Prostate gland (tissue), 2 donors: Measurements from ENCODE around the gene SELENOM. TPM values are rescaled to one million over a fixed set of nuclear protein-coding genes. Genes with fewer than 3 reads are reported as not detected.
"Not testable (repeated sequence)": the region's sequence is repeated elsewhere in the genome, so short reads cannot be mapped to it uniquely, and the experiment has no call there.

Experiments used
- DNase-seq: peaks from one replicate; pipeline ENCODE4 v3.0.0-alpha.2; 2019; ENCODE audit warnings: low spot score
- H3K27ac ChIP-seq, 2 donors: fragments of 200-600 bp; sonication (generic); 2 replicates each; pipeline ENCODE4 v1.5.1; 2017 to 2019
- H3K27me3 ChIP-seq: fragments of 200-600 bp; sonication (generic); replicated peaks from 2 replicates; pipeline ENCODE4 v1.5.1; 2019; ENCODE audit not compliant: insufficient read depth
- H3K36me3 ChIP-seq, 2 donors: fragments of 200-600 bp; sonication (generic); 1 replicate in 1 of 2; 2 replicates in 1 of 2; pipeline versions ENCODE4 v1.5.1 to v1.8.1; 2017 to 2019
- H3K4me1 ChIP-seq: fragments of 200-600 bp; sonication (generic); replicated peaks from 2 replicates; pipeline ENCODE4 v1.5.1; 2019
- H3K4me3 ChIP-seq, 2 donors: fragments of 200-600 bp; sonication (generic); 2 replicates each; pipeline ENCODE4 v1.5.1; 2017 to 2019
- H3K9me3 ChIP-seq: fragments of 200-600 bp; sonication (generic); 2 replicates; pipeline ENCODE4 v1.5.1; 2017
- CTCF ChIP-seq, 4 experiments: fragments of 200-600 bp in 2 of 4; fragments of 450-650 bp in 2 of 4; sonication (generic) in 2 of 4; IDR thresholded peaks; 1 replicate in 3 of 4; 2 replicates in 1 of 4; pipeline ENCODE4 v1.5.1; 2016 to 2019; ENCODE audit warnings: antibody characterized with exemption in 4 of 4, mild to moderate bottlenecking in 2 of 4, moderate library complexity in 2 of 4
- POLR2A ChIP-seq: fragments of 450-650 bp; IDR thresholded peaks from one replicate; pipeline ENCODE4 v1.6.1; 2016; ENCODE audit warnings: antibody characterized with exemption, mild to moderate bottlenecking
- POLR2AphosphoS5 ChIP-seq: sonication (generic); formaldehyde crosslinking; IDR thresholded peaks from one replicate; pipeline ENCODE4 v1.6.1; 2017; ENCODE audit warnings: antibody characterized with exemption
- WGBS: methylation state at CpG from one replicate; pipeline ENCODE4 v1.1.5; 2018; 5-methylcytosine and 5-hydroxymethylcytosine counted together
- intact Hi-C: fragments of 100-400 bp; cut with DNase I; formaldehyde crosslinking; loops from one replicate; pipeline ENCODE4 v1.14.2; 2022
- total RNA-seq, 2 donors: library from RNA; depleted of rRNA; stranded (reverse); fragments of >200 nt; gene quantifications; one replicate each; pipeline ENCODE4 v1.1.0, GENCODE V29; 2016

The SELENOM gene
- total RNA-seq, 2 donors from 2014 or later = 382 to 434 TPM

GRCh38 chr22:31075961-31076360, 31.4 kb downstream of the SELENOM start:
- Histone ChIP-seq H3K27ac (peak overlapping the region in 1 of 2 donors; percentile 53), H3K9me3 (no peaks in the 10 kb centered on the region), H3K4me1 (no peaks in the 10 kb centered on the region), H3K27me3 (no peaks in the 10 kb centered on the region), H3K36me3 (no peaks in the 10 kb centered on the region), H3K4me3 (no peak overlapping the region)
- intact Hi-C loops = no loop called here
- TF ChIP-seq POLR2A (no peak), POLR2AphosphoS5 (peak; percentile 19), CTCF (IDR thresholded peaks at IDR 0.05) (no peak)
- no peak for DNase-seq
- 44% methylated on average over 14 of the region's 15 CpGs for WGBS

GRCh38 chr22:31073545-31074145, 33.7 kb downstream of the SELENOM start:
- H3K36me3 ChIP-seq, DNase-seq, H3K27ac ChIP-seq, H3K9me3 ChIP-seq, H3K4me3 ChIP-seq, H3K27me3 ChIP-seq, intact Hi-C loops, H3K4me1 ChIP-seq: not testable (repeated sequence)
- 94% methylated on average over 4 of the region's 5 CpGs for WGBS

- 76% methylated on average over 9 of the region's 9 CpGs for WGBS
- intact Hi-C loops, H3K27me3 ChIP-seq, H3K36me3 ChIP-seq, DNase-seq, H3K9me3 ChIP-seq, H3K4me3 ChIP-seq, H3K4me1 ChIP-seq, H3K27ac ChIP-seq: not testable (repeated sequence)
Measured at GRCh38 chr22:31073125-31073524, 34.2 kb downstream of the SELENOM start.

GRCh38 chr22:31069691-31070314, 37.6 kb downstream of the SELENOM start:
- H3K9me3 ChIP-seq, H3K27ac ChIP-seq, H3K36me3 ChIP-seq, intact Hi-C loops, H3K27me3 ChIP-seq, H3K4me3 ChIP-seq, DNase-seq, H3K4me1 ChIP-seq: not testable (repeated sequence)
- WGBS = 95% methylated on average over 6 of the region's 6 CpGs

GRCh38 chr22:31068970-31069369, 38.4 kb downstream of the SELENOM start:
- no peak overlapping the region for H3K27ac ChIP-seq

GRCh38 chr22:31064369-31064768, 43.0 kb downstream of the SELENOM start:
- no peak for DNase-seq
- Histone ChIP-seq H3K36me3 (no peaks in the 10 kb centered on the region), H3K4me3 (no peak overlapping the region), H3K4me1 (no peaks in the 10 kb centered on the region), H3K27me3 (no peaks in the 10 kb centered on the region), H3K27ac (no peak overlapping the region), H3K9me3 (no peaks in the 10 kb centered on the region)
- TF ChIP-seq CTCF (IDR thresholded peaks at IDR 0.05) = no peak
- TF ChIP-seq POLR2AphosphoS5 = no peak
- no peak for TF ChIP-seq POLR2A
- intact Hi-C loops = no loop called here
- WGBS = 95% methylated on average over 6 of the region's 6 CpGs

More at GRCh38 chr22:31068970-31069369, 38.4 kb downstream of the SELENOM start:
- WGBS = 54% methylated on average over 11 of the region's 11 CpGs
- H3K4me1 ChIP-seq = no peaks in the 10 kb centered on the region
- no peaks in the 10 kb centered on the region for H3K27me3 ChIP-seq
- no peak overlapping the region for H3K4me3 ChIP-seq
- TF ChIP-seq CTCF (IDR thresholded peaks at IDR 0.05) = no peak
- no peak for TF ChIP-seq POLR2A
- no peak for TF ChIP-seq POLR2AphosphoS5
- DNase-seq = no peak
- no peaks in the 10 kb centered on the region for H3K36me3 ChIP-seq
- no peaks in the 10 kb centered on the region for H3K9me3 ChIP-seq
- intact Hi-C loops = no loop called here
